CD4-positive, alpha-beta T cell (primary cell): ENCODE measurements around the gene XIRP1. TPM values are rescaled to one million over a fixed set of nuclear protein-coding genes. Genes with fewer than 3 reads are reported as not detected.

Experiments used
- ATAC-seq: fragments of 200-7000 bp; cut with Tn5 transposase; one replicate; pipeline ENCODE4 v1.10.0; 2022; ENCODE audit warnings: mild to moderate bottlenecking; ENCODE audit not compliant: poor library complexity
- CTCF ChIA-PET: fragments of 350-600 bp; sonication (Branson Sonifier 250); formaldehyde crosslinking; loops from one replicate; lab custom pipeline; 2021; ENCODE audit warnings: antibody characterized with exemption, inconsistent platforms; lab: Charles Lee
- POLR2A ChIA-PET: fragments of 350-600 bp; sonication (Branson Sonifier 250); formaldehyde crosslinking; loops from one replicate; lab custom pipeline; 2021; ENCODE audit warnings: antibody characterized with exemption, inconsistent platforms; lab: Charles Lee
- DNase-seq, 14 experiments: peaks; one replicate each; pipeline ENCODE4 v3.0.0-alpha.2; 2013 to 2020; ENCODE audit warnings: mixed read lengths in 2 of 14
- H3K27ac ChIP-seq, 2 donors: one replicate each; pipeline versions ENCODE4 v1.5.1 to v1.7.0; 2013; ENCODE audit warnings: low read length in 2 of 2, low read depth in 1 of 2, mild to moderate bottlenecking in 1 of 2
- H3K27me3 ChIP-seq, 2 experiments: 1 replicate in 1 of 2; 2 replicates in 1 of 2; pipeline versions ENCODE4 v1.6.1 to v1.7.0; 2013; ENCODE audit warnings: low read length in 2 of 2, control low read depth in 1 of 2, mild to moderate bottlenecking in 1 of 2, moderate library complexity in 1 of 2; ENCODE audit not compliant: insufficient read depth in 2 of 2, control insufficient read depth in 1 of 2
- H3K36me3 ChIP-seq: one replicate; pipeline ENCODE4 v1.6.1; 2013; ENCODE audit warnings: low read length, control low read depth; ENCODE audit not compliant: insufficient read depth
- H3K4me1 ChIP-seq: one replicate; pipeline ENCODE4 v1.6.1; 2013; ENCODE audit warnings: low read length, control low read depth; ENCODE audit not compliant: insufficient read depth
- H3K4me3 ChIP-seq: one replicate; pipeline ENCODE4 v1.5.1; 2013; ENCODE audit warnings: mild to moderate bottlenecking, low read length, moderate library complexity
- H3K9me3 ChIP-seq, 2 experiments: 1 replicate in 1 of 2; 2 replicates in 1 of 2; pipeline versions ENCODE4 v1.6.1 to v1.7.0; 2013; ENCODE audit warnings: low read length in 2 of 2, mild to moderate bottlenecking in 2 of 2, control low read depth in 1 of 2, moderate library complexity in 1 of 2; ENCODE audit not compliant: control insufficient read depth in 1 of 2, insufficient read depth in 1 of 2
- H3K27ac Mint-ChIP-seq: one replicate; pipeline ENCODE4 v1.8.0; 2020; ENCODE audit warnings: mixed read lengths
- H3K27me3 Mint-ChIP-seq: one replicate; pipeline ENCODE4 v1.8.0; 2021; ENCODE audit warnings: mixed read lengths
- H3K36me3 Mint-ChIP-seq: one replicate; pipeline ENCODE4 v1.8.0; 2021; ENCODE audit warnings: low read depth, mixed read lengths
- H3K4me1 Mint-ChIP-seq: one replicate; pipeline ENCODE4 v1.8.0; 2021; ENCODE audit warnings: low read depth, mixed read lengths
- H3K4me3 Mint-ChIP-seq: one replicate; pipeline ENCODE4 v1.8.0; 2020; ENCODE audit warnings: mild to moderate bottlenecking, mixed read lengths
- H3K9me3 Mint-ChIP-seq: one replicate; pipeline ENCODE4 v1.8.0; 2020; ENCODE audit warnings: mixed read lengths
- CTCF ChIP-seq: fragments of 200-600 bp; IDR thresholded peaks from one replicate; pipeline ENCODE4 v1.8.0; 2022; ENCODE audit warnings: antibody characterized with exemption, mild to moderate bottlenecking
- intact Hi-C, 2 experiments: fragments of 100-400 bp; cut with DNase I in 1 of 2; cut with micrococcal nuclease in 1 of 2; formaldehyde crosslinking; loops; one replicate each; pipeline versions ENCODE4 v1.15.1 to v1.9.0; 2023 to 2025; cut with DNase I, micrococcal nuclease
- microRNA-seq: library from miRNA; unstranded; fragments of <30 nt; microRNA quantifications from one replicate; pipeline ENCODE4 v1.2.0, GENCODE V29; 2021; ENCODE audit warnings: borderline microRNAs expressed, borderline replicate concordance
- total RNA-seq, 174 experiments: library from RNA in 2 of 174; stranded (reverse) in 2 of 174; gene quantifications; one replicate each; pipeline ENCODE4 v1.2.3 and lab custom pipeline; 2021 to 2026

The XIRP1 gene
- total RNA-seq, 2 experiments from 2014 or later: not detected

- DNase-seq (no peak), ATAC-seq (no peak)
- Mint-ChIP-seq H3K27me3 (no peaks in the 10 kb centered on the region), H3K36me3 (peaks cover 4% of the 10 kb centered on the region), H3K4me3 (no peak overlapping the region), H3K9me3 (no peaks in the 10 kb centered on the region), H3K4me1 (peaks cover 8% of the 10 kb centered on the region), H3K27ac (peak overlapping the region; percentile 54)
- no peak overlapping the region for H3K4me3 ChIP-seq
- no peaks in the 10 kb centered on the region for H3K9me3 ChIP-seq
- H3K4me1 ChIP-seq: no peaks in the 10 kb centered on the region
- H3K27ac ChIP-seq: no peak overlapping the region
- CTCF ChIA-PET: interaction anchor here (1.7 kb wide), 1 partner anchor 158 kb away, joined by 4 read pairs; no protein-coding TSS in a partner anchor
- intact Hi-C loops: no loop called here
- POLR2A ChIA-PET: no interaction called here
- H3K36me3 ChIP-seq: peaks cover 3% of the 10 kb centered on the region
- H3K27me3 ChIP-seq: no peaks in the 10 kb centered on the region
- TF ChIP-seq CTCF: no peak
Observed at GRCh38 chr3:39133822-39134221, 58.6 kb downstream of the XIRP1 start.

Small RNA genes lying within 50 kb of the gene (microRNA-seq; reads per million reads assigned to microRNA genes)
- not detected for gene MIR6822

Other genes starting within 250 kb of the XIRP1 start
- gene SCN11A, start 140.7 kb downstream of the XIRP1 start, total RNA-seq: under 1 TPM in 1 of 2 experiments, not detected in 1; 0.08 TPM
- 10 to 100 TPM; 81.2 to 88.6 TPM for gene WDR48, start 140.6 kb downstream of the XIRP1 start, total RNA-seq
- gene GORASP1, start 85.0 kb downstream of the XIRP1 start, total RNA-seq: 10 to 100 TPM; 29.1 to 31.5 TPM
- 1 to 10 TPM; 4.1 to 5.2 TPM for gene TTC21A, start 84.9 kb downstream of the XIRP1 start, total RNA-seq
- gene CSRNP1, start 39.0 kb downstream of the XIRP1 start, total RNA-seq: 100 to 1,000 TPM; 357 to 368 TPM
- gene CX3CR1, start 87.4 kb upstream of the XIRP1 start, total RNA-seq: under 1 TPM; 0.14 to 0.27 TPM
- gene CCR8, start 137.1 kb upstream of the XIRP1 start, total RNA-seq: 1 to 10 TPM; 1.3 to 2.1 TPM
- gene SLC25A38, start 190.8 kb upstream of the XIRP1 start, total RNA-seq: 10 to 100 TPM; 43.2 to 44.7 TPM
- 1,000 to 10,000 TPM; 1,930 to 1,974 TPM for gene RPSA, start 214.1 kb upstream of the XIRP1 start, total RNA-seq